GM12872 (cell line): ENCODE data around the gene CHD6.

Source experiments
- TF ChIP-seq, protein P1 (sequence below): IDR thresholded peaks from 3 replicates; pipeline ENCODE4 v1.5.1; 2011; ENCODE audit warnings: low read depth, mild to moderate bottlenecking, low read length, moderate library complexity; ENCODE audit not compliant: insufficient read depth

Gene CHD6

GRCh38 chr20:41406896-41407444 lies 211.2 kb downstream of the CHD6 start:
- TF ChIP-seq, protein P1, sequence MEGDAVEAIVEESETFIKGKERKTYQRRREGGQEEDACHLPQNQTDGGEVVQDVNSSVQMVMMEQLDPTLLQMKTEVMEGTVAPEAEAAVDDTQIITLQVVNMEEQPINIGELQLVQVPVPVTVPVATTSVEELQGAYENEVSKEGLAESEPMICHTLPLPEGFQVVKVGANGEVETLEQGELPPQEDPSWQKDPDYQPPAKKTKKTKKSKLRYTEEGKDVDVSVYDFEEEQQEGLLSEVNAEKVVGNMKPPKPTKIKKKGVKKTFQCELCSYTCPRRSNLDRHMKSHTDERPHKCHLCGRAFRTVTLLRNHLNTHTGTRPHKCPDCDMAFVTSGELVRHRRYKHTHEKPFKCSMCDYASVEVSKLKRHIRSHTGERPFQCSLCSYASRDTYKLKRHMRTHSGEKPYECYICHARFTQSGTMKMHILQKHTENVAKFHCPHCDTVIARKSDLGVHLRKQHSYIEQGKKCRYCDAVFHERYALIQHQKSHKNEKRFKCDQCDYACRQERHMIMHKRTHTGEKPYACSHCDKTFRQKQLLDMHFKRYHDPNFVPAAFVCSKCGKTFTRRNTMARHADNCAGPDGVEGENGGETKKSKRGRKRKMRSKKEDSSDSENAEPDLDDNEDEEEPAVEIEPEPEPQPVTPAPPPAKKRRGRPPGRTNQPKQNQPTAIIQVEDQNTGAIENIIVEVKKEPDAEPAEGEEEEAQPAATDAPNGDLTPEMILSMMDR: no peak

GRCh38 chr20:41406353-41406752 lies 211.8 kb downstream of the CHD6 start:
- TF ChIP-seq, protein P1: no peak

- TF ChIP-seq, protein P1: no peak
Observed at GRCh38 chr20:41405436-41405835, 212.7 kb downstream of the CHD6 start.

DNA sequence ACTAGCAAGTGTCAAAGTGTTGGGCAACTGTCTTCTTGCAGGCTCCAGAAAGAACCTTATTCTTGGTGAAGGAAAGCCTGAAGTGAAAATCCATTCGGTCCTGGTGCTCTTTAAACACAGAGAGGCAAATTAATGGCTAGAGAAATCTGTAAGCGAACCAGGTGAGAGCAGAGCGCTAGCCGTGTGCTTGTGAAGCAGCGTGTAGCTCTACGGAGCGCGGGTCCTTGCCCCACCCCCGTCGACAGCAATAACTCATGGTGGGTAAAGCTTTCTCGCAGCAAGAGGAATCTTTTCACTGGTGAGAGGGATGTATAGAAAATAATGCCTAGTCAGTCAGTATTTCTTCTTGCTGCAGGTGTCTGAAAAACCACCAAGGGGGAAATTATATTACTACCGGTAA lies 214.6 kb downstream of the CHD6 start:
- TF ChIP-seq, protein P1: no peak

GRCh38 chr20:41398408-41398807 lies 219.8 kb downstream of the CHD6 start:
- TF ChIP-seq, protein P1: no peak

GRCh38 chr20:41395667-41396664 lies 222.2 kb downstream of the CHD6 start:
- TF ChIP-seq, protein P1: no peak

DNA sequence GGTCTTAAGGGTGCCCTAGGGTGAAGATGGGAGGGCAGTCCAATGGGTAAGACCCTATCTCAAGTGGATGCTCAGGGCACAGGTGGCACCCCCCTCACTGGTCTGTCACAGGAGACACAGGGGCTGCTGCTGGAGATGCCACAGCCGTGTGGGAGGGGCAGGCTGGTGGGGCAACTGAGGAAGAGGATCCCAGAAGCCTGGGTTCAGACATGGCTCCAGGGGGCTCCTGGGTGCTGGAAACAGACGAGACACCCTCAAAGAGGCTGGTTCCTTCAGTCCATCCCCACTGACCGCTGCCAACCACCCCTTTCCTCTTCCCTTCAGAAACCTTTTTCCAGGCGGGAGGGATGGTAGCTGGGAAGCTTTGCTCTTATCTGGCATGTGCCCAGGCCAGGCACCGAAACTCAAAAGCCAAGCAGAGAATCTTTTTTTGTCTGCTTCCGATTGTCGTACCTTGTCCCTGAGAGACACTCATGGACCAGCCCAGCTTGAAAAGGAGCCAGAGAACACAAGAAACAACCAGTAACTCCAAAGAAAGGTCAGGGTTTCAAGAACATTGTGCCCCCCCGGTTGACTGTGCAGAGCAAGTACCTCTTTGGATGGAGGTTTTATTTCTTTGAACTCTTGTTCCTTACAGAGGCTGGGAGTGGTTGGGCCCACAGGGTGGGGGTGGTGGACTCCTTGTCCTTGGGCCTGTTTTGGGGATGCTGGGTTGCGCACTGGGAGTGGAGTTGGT lies 223.1 kb downstream of the CHD6 start:
- TF ChIP-seq, protein P1: no peak
